D721Med (cell line): Measurements from ENCODE around the gene MYO1H.
"Not testable (repeated sequence)": the region's sequence is repeated elsewhere in the genome, so short reads cannot be mapped to it uniquely, and the experiment has no call there.

Experiments used
- DNase-seq: peaks from one replicate; pipeline ENCODE4 v3.0.0; 2011; ENCODE audit warnings: low spot score; ENCODE audit not compliant: insufficient read length
- FAIRE-seq: peaks from 2 replicates; lab custom pipeline; 2011; peaks lifted over from hg19 to GRCh38; lab: Jason Lieb, UNC
- TF ChIP-seq, protein P1 (sequence below): IDR thresholded peaks from 2 replicates; pipeline ENCODE4 v1.5.1; 2012; ENCODE audit warnings: mild to moderate bottlenecking, control low read depth; ENCODE audit not compliant: insufficient read depth; ENCODE audit errors: missing control alignments

MYO1H gene

DNA sequence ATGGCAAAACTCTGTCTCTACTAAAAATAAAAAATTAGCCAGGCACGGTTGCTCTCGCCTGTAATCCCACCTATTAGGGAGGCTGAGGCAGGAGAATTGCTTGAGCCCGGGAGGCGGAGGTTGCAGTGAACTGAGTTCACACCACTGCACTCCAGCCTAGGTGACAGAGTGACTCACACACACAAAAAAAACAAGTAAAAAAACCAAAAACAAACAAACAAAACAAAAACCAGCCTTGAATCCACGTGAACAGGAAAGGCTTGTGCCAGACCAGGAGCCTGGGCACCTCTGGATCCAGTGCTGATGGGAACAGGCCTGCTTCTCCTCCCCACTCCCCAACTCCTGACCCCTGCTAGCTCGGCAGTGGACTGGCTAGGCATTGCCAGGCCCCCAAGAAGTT, 42.2 kb upstream of the MYO1H start:
- TF ChIP-seq, protein P1, sequence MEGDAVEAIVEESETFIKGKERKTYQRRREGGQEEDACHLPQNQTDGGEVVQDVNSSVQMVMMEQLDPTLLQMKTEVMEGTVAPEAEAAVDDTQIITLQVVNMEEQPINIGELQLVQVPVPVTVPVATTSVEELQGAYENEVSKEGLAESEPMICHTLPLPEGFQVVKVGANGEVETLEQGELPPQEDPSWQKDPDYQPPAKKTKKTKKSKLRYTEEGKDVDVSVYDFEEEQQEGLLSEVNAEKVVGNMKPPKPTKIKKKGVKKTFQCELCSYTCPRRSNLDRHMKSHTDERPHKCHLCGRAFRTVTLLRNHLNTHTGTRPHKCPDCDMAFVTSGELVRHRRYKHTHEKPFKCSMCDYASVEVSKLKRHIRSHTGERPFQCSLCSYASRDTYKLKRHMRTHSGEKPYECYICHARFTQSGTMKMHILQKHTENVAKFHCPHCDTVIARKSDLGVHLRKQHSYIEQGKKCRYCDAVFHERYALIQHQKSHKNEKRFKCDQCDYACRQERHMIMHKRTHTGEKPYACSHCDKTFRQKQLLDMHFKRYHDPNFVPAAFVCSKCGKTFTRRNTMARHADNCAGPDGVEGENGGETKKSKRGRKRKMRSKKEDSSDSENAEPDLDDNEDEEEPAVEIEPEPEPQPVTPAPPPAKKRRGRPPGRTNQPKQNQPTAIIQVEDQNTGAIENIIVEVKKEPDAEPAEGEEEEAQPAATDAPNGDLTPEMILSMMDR, result no peak
- no peak for DNase-seq
- no peak for FAIRE-seq

DNA sequence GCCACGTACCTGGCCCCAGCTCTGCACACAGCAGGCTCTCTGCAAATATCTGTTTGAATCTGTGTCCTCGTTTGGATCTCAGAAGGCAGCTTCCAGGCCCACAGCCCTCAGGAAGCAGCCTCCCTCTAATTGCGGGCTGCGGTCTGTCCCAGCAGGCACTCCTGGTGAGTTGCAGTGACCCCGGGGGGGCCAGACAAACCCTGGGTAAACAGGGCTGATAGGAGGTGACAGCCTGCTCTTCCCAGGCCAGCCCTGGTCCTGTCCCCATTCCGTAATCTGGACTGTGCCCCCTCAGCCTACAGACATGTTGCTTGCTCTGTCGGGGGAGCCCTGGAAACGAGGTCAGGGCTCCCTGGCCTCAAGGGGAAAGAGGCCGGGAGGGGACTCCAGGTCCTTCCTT, 40.6 kb upstream of the MYO1H start:
- FAIRE-seq (no peak), DNase-seq (no peak)
- TF ChIP-seq, protein P1, result no peak

DNA sequence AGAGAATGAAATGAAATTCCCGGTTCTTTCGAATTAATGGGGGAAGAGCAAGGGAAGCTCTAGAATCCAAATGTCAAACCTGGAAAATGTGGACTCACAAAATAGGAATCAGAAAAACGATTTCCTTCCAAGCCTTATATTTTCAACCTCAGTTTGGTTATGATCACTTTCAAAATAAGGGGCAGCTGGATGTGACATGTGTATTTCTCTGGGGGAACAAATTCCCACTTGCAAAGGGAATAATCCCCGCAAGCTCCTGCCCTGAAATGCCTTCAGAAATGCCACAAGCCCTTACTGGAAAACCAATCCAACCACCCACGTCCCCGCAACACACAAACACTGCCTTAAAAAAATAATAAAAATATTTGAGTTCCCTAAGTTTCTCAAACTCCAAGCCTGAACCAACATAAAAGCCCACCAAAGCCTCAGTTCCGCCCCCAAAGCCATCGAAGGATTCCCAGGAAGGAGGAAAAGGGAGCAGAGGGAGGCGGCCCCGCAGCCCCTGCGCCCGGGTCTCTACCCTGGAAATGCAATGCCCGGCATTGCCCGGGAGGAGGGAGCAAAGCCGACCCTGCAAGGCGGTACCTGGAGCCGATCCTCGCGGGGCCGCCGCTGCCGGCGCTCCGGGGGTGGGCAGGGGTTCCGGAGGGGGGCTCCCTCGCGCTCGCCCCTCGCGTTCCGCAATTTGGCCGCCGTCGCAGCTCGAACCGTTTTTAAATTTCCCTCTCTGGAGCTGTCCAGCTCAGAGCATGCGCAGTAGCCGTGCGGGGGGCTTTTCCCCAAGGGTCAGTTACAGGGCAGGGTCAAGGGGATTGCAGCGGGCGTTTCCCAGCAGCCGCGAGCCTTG, 38.9 kb upstream of the MYO1H start, which contains the start of gene FOXN4:
Gene FOXN4, minus strand, starts transcription at position 751 of the 847 bp plus-strand sequence. CDS start 963 bp downstream, outside the sequence.
- no peak for FAIRE-seq
- TF ChIP-seq, protein P1, result no peak
- DNase-seq, result no peak

DNA sequence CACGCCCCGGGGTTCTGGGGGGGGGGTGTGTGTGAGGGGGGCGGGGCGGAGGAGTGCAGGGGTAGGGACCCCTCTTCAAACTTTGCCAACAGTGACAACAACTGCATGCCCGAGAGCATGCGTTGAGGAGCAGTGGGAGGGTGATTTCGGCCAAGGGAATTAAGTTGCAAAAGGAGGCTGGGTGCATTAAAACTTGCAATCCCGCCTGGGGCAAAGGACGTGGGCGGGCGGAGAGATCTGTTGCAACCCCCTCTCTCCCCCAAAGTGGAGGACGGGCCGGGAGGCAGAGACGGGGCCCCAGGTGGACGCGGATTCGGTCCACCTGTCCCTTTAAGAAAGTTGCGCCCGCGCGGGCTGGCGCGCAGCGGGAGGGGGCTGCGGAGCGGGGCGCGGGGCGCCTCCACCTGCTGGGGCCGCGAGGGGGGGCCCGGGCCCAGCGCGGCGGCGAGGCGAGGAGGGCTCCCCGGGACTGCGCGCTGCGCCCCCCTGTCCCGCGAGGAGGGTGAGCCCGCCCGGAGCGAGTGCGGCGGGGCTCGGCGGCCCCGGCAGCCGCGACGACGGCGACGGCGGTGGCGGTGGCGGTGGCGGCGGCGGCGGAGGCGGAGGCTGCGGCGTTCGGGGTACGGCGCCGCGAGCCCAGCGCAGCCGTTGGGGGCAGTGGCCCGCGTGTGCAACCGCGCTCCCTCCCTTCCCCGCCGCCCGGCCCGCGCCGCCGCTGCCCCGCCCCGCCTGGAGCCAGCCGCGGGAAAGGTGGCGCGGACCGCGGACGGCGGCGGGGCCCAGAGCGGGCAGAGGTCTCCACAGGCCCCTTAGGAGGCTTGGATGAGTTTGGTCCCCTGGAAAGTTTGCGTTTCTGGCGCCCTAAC, 38.1 kb upstream of the MYO1H start:
- TF ChIP-seq, protein P1, result no peak
- FAIRE-seq, result no peak
- DNase-seq, result no peak

DNA sequence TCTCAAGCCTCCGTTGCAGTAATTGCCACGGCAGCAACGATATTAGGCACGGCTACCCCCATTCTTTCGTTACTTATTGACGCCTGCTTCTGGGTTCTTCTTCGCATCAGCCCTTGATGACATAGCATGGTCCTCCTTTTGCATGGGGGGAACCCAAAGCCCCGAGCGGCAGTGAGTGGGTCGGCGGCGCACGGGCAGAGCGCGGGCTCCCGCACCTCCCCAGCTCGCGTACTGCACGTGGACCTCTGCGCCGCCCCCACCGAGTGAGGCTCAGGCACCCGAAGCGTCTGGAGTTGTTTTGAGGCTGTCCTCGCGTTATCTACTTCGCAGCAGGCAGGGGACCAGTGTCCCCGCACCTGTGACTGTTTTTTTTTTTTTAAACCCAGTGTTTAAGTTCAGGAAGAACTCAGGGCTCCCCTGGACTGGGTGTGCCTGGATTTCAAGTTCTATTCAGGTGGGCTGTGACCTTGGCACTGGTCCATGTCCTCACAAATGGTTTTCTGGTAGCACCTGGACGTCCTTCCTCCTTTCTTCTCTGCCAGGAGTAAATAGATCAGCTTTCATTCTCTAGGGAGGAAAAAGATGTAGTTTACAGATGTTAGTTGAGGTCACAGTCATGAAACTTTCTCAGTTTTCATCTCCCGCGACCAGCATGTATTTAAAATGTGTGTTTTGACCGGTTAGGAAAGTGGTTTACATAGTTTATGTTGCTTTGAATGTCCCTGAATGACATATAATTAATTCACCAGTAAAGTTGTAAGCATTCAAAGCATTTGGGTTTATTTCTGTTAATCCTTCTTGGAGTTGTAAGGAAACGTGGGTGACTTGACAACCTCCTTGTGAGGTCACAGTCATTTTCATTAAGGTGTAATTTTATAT, 37.2 kb upstream of the MYO1H start:
- DNase-seq (peak; percentile 19), FAIRE-seq (peak; percentile 73)

DNA sequence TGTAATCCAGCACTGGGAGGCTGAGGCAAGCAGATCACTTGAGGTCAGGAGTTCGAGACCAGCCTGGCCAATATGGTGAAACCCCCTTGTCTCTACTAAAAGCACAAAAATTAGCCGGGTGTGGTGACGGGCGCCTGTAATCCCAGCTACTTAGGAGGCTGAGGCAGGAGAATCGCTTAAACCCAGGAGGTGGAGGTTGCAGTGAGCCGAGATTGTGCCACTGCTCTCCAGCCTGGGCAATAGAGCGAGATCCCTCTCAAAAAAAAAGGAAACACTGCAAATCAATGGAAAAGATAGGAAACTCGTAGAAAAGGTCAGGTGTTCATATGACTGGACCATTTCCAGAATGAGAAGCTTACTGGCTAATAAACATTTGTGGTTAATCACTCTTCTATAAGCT, 26.4 kb upstream of the MYO1H start:
- not testable (repeated sequence) for FAIRE-seq, DNase-seq

More for the DNA sequence above, 37.2 kb upstream of the MYO1H start:
- TF ChIP-seq, protein P1, result no peak

DNA sequence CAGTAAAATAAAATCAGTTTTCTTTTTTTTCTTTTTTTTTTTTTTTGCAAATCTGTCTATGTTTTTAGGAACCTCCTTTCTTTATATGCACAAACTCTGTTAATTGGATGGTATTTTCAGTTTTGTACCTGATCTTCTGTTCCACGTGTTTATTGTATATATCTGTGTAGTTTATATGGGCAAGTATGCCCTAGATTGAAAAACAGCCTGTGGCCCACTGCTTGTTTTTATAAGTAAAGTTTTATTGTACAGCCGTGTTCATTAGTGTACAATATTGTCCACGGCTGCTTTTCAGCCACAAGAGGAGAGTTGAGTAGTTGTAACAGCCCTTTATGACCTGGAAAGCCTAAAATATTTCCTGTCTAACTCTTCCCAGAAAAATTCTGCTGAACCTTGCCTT, 18.7 kb upstream of the MYO1H start:
- TF ChIP-seq, protein P1, result no peak
- FAIRE-seq, result no peak
- no peak for DNase-seq
